Measurements from ENCODE around the gene NOSTRIN. TPM values are rescaled to one million over a fixed set of nuclear protein-coding genes. Genes with fewer than 3 reads are reported as not detected.

The NOSTRIN gene
- total RNA-seq, 2 donors from 2014 or later: 5.3 to 18.3 TPM

- H3K9me3 ChIP-seq: no peaks in the 10 kb centered on the region
- no peaks in the 10 kb centered on the region for H3K27me3 ChIP-seq (replicated peaks; ENCODE audit: insufficient read depth)
- H3K27ac ChIP-seq: no peak overlapping the region
- TF ChIP-seq CTCF (IDR thresholded peaks at IDR 0.05): no peak
- H3K36me3 ChIP-seq: no peaks in the 10 kb centered on the region
- DNase-seq (ENCODE audit: low spot score): no peak
- H3K4me3 ChIP-seq: no peak overlapping the region
- no peak for ATAC-seq (ENCODE audit: insufficient number of reproducible peaks, low FRiP score, low read depth)
- no peaks in the 10 kb centered on the region for H3K4me1 ChIP-seq (ENCODE audit: control insufficient read depth in 1 of 2, low read depth in 2 of 2)
These were observed 8.8 kb upstream of the NOSTRIN start for GRCh38 chr2:168793596-168793995.

- H3K36me3 ChIP-seq: no peaks in the 10 kb centered on the region
- DNase-seq (ENCODE audit: low spot score) (no peak), ATAC-seq (ENCODE audit: insufficient number of reproducible peaks, low FRiP score, low read depth) (no peak)
- no peaks in the 10 kb centered on the region for H3K27me3 ChIP-seq (replicated peaks; ENCODE audit: insufficient read depth)
- no peak overlapping the region for H3K4me3 ChIP-seq
- H3K9me3 ChIP-seq: no peaks in the 10 kb centered on the region
- H3K4me1 ChIP-seq (ENCODE audit: control insufficient read depth in 1 of 2, low read depth in 2 of 2): no peaks in the 10 kb centered on the region
- no peak for TF ChIP-seq CTCF (IDR thresholded peaks at IDR 0.05)
- no peak overlapping the region for H3K27ac ChIP-seq
These were observed 7.5 kb upstream of the NOSTRIN start for GRCh38 chr2:168794968-168795367.

- H3K27me3 ChIP-seq (replicated peaks; ENCODE audit: insufficient read depth): no peaks in the 10 kb centered on the region
- no peaks in the 10 kb centered on the region for H3K4me1 ChIP-seq (ENCODE audit: control insufficient read depth in 1 of 2, low read depth in 2 of 2)
- H3K27ac ChIP-seq: no peak overlapping the region
- no peak for TF ChIP-seq CTCF (IDR thresholded peaks at IDR 0.05)
- ATAC-seq (ENCODE audit: insufficient number of reproducible peaks, low FRiP score, low read depth): no peak
- no peaks in the 10 kb centered on the region for H3K9me3 ChIP-seq
- no peak overlapping the region for H3K4me3 ChIP-seq
- no peak for DNase-seq (ENCODE audit: low spot score)
- H3K36me3 ChIP-seq: no peaks in the 10 kb centered on the region
These were observed 6.3 kb upstream of the NOSTRIN start for GRCh38 chr2:168796090-168796577.

- Histone ChIP-seq H3K4me1 (ENCODE audit: control insufficient read depth in 1 of 2, low read depth in 2 of 2) (no peaks in the 10 kb centered on the region), H3K36me3 (no peaks in the 10 kb centered on the region), H3K4me3 (no peak overlapping the region), H3K9me3 (no peaks in the 10 kb centered on the region), H3K27ac (no peak overlapping the region), H3K27me3 (replicated peaks; ENCODE audit: insufficient read depth) (no peaks in the 10 kb centered on the region)
- ATAC-seq (ENCODE audit: insufficient number of reproducible peaks, low FRiP score, low read depth): no peak
- no peak for TF ChIP-seq CTCF (IDR thresholded peaks at IDR 0.05)
- DNase-seq (ENCODE audit: low spot score): no peak
These were observed 5.7 kb upstream of the NOSTRIN start for GRCh38 chr2:168796583-168797285.

GRCh38 chr2:168797286-168797655 lies 5.2 kb upstream of the NOSTRIN start:
- ATAC-seq (ENCODE audit: insufficient number of reproducible peaks, low FRiP score, low read depth) (no peak), DNase-seq (ENCODE audit: low spot score) (no peak)
- Histone ChIP-seq H3K4me3 (no peak overlapping the region), H3K4me1 (ENCODE audit: control insufficient read depth in 1 of 2, low read depth in 2 of 2) (no peaks in the 10 kb centered on the region), H3K27me3 (replicated peaks; ENCODE audit: insufficient read depth) (no peaks in the 10 kb centered on the region), H3K36me3 (no peaks in the 10 kb centered on the region), H3K9me3 (no peaks in the 10 kb centered on the region), H3K27ac (no peak overlapping the region)
- no peak for TF ChIP-seq CTCF (IDR thresholded peaks at IDR 0.05)

Measured in thoracic aorta (tissue), 2 donors.